CD4-positive, alpha-beta T cell (primary cell): ENCODE results near the gene C3orf52. TPM values are rescaled to one million over a fixed set of nuclear protein-coding genes. Genes with fewer than 3 reads are reported as not detected.

ENCODE experiments used
- ATAC-seq: fragments of 200-7000 bp; cut with Tn5 transposase; one replicate; pipeline ENCODE4 v1.10.0; 2022; ENCODE audit warnings: mild to moderate bottlenecking; ENCODE audit not compliant: poor library complexity
- CTCF ChIA-PET: fragments of 350-600 bp; sonication (Branson Sonifier 250); formaldehyde crosslinking; loops from one replicate; lab custom pipeline; 2021; ENCODE audit warnings: antibody characterized with exemption, inconsistent platforms; lab: Charles Lee
- POLR2A ChIA-PET: fragments of 350-600 bp; sonication (Branson Sonifier 250); formaldehyde crosslinking; loops from one replicate; lab custom pipeline; 2021; ENCODE audit warnings: antibody characterized with exemption, inconsistent platforms; lab: Charles Lee
- DNase-seq, 14 experiments: peaks; one replicate each; pipeline ENCODE4 v3.0.0-alpha.2; 2013 to 2020; ENCODE audit warnings: mixed read lengths in 2 of 14
- H3K27ac ChIP-seq, 2 donors: one replicate each; pipeline versions ENCODE4 v1.5.1 to v1.7.0; 2013; ENCODE audit warnings: low read length in 2 of 2, low read depth in 1 of 2, mild to moderate bottlenecking in 1 of 2
- H3K27me3 ChIP-seq, 2 experiments: 1 replicate in 1 of 2; 2 replicates in 1 of 2; pipeline versions ENCODE4 v1.6.1 to v1.7.0; 2013; ENCODE audit warnings: low read length in 2 of 2, control low read depth in 1 of 2, mild to moderate bottlenecking in 1 of 2, moderate library complexity in 1 of 2; ENCODE audit not compliant: insufficient read depth in 2 of 2, control insufficient read depth in 1 of 2
- H3K36me3 ChIP-seq: one replicate; pipeline ENCODE4 v1.6.1; 2013; ENCODE audit warnings: low read length, control low read depth; ENCODE audit not compliant: insufficient read depth
- H3K4me1 ChIP-seq: one replicate; pipeline ENCODE4 v1.6.1; 2013; ENCODE audit warnings: low read length, control low read depth; ENCODE audit not compliant: insufficient read depth
- H3K4me3 ChIP-seq: one replicate; pipeline ENCODE4 v1.5.1; 2013; ENCODE audit warnings: mild to moderate bottlenecking, low read length, moderate library complexity
- H3K9me3 ChIP-seq, 2 experiments: 1 replicate in 1 of 2; 2 replicates in 1 of 2; pipeline versions ENCODE4 v1.6.1 to v1.7.0; 2013; ENCODE audit warnings: low read length in 2 of 2, mild to moderate bottlenecking in 2 of 2, control low read depth in 1 of 2, moderate library complexity in 1 of 2; ENCODE audit not compliant: control insufficient read depth in 1 of 2, insufficient read depth in 1 of 2
- H3K27ac Mint-ChIP-seq: one replicate; pipeline ENCODE4 v1.8.0; 2020; ENCODE audit warnings: mixed read lengths
- H3K27me3 Mint-ChIP-seq: one replicate; pipeline ENCODE4 v1.8.0; 2021; ENCODE audit warnings: mixed read lengths
- H3K36me3 Mint-ChIP-seq: one replicate; pipeline ENCODE4 v1.8.0; 2021; ENCODE audit warnings: low read depth, mixed read lengths
- H3K4me1 Mint-ChIP-seq: one replicate; pipeline ENCODE4 v1.8.0; 2021; ENCODE audit warnings: low read depth, mixed read lengths
- H3K4me3 Mint-ChIP-seq: one replicate; pipeline ENCODE4 v1.8.0; 2020; ENCODE audit warnings: mild to moderate bottlenecking, mixed read lengths
- H3K9me3 Mint-ChIP-seq: one replicate; pipeline ENCODE4 v1.8.0; 2020; ENCODE audit warnings: mixed read lengths
- CTCF ChIP-seq: fragments of 200-600 bp; IDR thresholded peaks from one replicate; pipeline ENCODE4 v1.8.0; 2022; ENCODE audit warnings: antibody characterized with exemption, mild to moderate bottlenecking
- intact Hi-C, 2 experiments: fragments of 100-400 bp; cut with DNase I in 1 of 2; cut with micrococcal nuclease in 1 of 2; formaldehyde crosslinking; loops; one replicate each; pipeline versions ENCODE4 v1.15.1 to v1.9.0; 2023 to 2025; cut with DNase I, micrococcal nuclease
- total RNA-seq, 174 experiments: library from RNA in 2 of 174; stranded (reverse) in 2 of 174; gene quantifications; one replicate each; pipeline ENCODE4 v1.2.3 and lab custom pipeline; 2021 to 2026

C3orf52 gene
- total RNA-seq, 2 experiments from 2014 or later, result 1.6 to 2.7 TPM

GRCh38 chr3:112132975-112133448 is 46.8 kb downstream of the C3orf52 start, which contains the start of gene GCSAM:
GCSAM (minus strand) TSS chr3:112133248; CDS start chr3:112133120, 128 bp downstream.
- peak within 1 kb of the TSS; percentile 77 to 78 for H3K27ac ChIP-seq

GRCh38 chr3:112133626-112134334 is 47.6 kb downstream of the C3orf52 start:
- H3K9me3 Mint-ChIP-seq, result no peaks in the 10 kb centered on the region
- POLR2A ChIA-PET, result interaction anchor here (1.3 to 1.7 kb wide), 4 partner anchors 11 to 428 kb away, joined by 3 to 9 read pairs (median 5); partner anchors contain the start of genes ATG3, CD200 and SLC35A5
- Histone ChIP-seq H3K4me3 (peak overlapping the region; percentile 60), H3K9me3 (no peaks in the 10 kb centered on the region), H3K4me1 (peaks cover 65% of the 10 kb centered on the region), H3K36me3 (peaks cover 5% of the 10 kb centered on the region), H3K27ac (peak overlapping the region; percentile 77 to 78), H3K27me3 (no peaks in the 10 kb centered on the region)
- H3K4me3 Mint-ChIP-seq, result peak overlapping the region; percentile 89
- peaks cover 5% of the 10 kb centered on the region for H3K36me3 Mint-ChIP-seq
- peak overlapping the region; percentile 88 for H3K27ac Mint-ChIP-seq
- DNase-seq, result no peak
- TF ChIP-seq CTCF, result no peak
- CTCF ChIA-PET, result interaction anchor here (0.9 kb wide), 1 partner anchor 11 kb away, joined by 3 read pairs; no protein-coding TSS in a partner anchor
- peaks cover 88% of the 10 kb centered on the region for H3K4me1 Mint-ChIP-seq
- intact Hi-C loops, result loop anchor here in 1 of 2 experiments (10.0 kb wide), 1 partner anchor 171 kb away; no protein-coding TSS in a partner anchor
- no peak for ATAC-seq
- H3K27me3 Mint-ChIP-seq, result no peaks in the 10 kb centered on the region

More at GRCh38 chr3:112132975-112133448, 46.8 kb downstream of the C3orf52 start, which contains the start of gene GCSAM:
- intact Hi-C loops, result loop anchor here in 1 of 2 experiments (10.0 kb wide), 1 partner anchor 172 kb away; no protein-coding TSS in a partner anchor
- Mint-ChIP-seq H3K9me3 (no peaks in the 10 kb centered on the region), H3K27me3 (no peaks in the 10 kb centered on the region), H3K4me3 (peak within 1 kb of the TSS; percentile 89), H3K27ac (peak within 1 kb of the TSS; percentile 88), H3K36me3 (peaks cover 5% of the 10 kb centered on the region), H3K4me1 (peaks cover 95% of the 10 kb centered on the region)
- peak; percentile 41 to 94 (median 63) for DNase-seq
- peak; percentile 73 for ATAC-seq
- TF ChIP-seq CTCF, result no peak
- POLR2A ChIA-PET, result interaction anchor here (1.3 to 1.7 kb wide), 4 partner anchors 10 to 429 kb away, joined by 3 to 9 read pairs (median 5); partner anchors contain the start of genes ATG3, CD200 and SLC35A5
- CTCF ChIA-PET, result no interaction called here
- Histone ChIP-seq H3K4me3 (peak within 1 kb of the TSS; percentile 60), H3K9me3 (no peaks in the 10 kb centered on the region), H3K4me1 (peaks cover 71% of the 10 kb centered on the region), H3K27me3 (no peaks in the 10 kb centered on the region), H3K36me3 (peaks cover 5% of the 10 kb centered on the region)

- no peaks in the 10 kb centered on the region for H3K27me3 ChIP-seq
- POLR2A ChIA-PET, result interaction anchor here (1.5 kb wide), 1 partner anchor 23 kb away, joined by 5 read pairs; no protein-coding TSS in a partner anchor
- Mint-ChIP-seq H3K4me1 (peaks cover 81% of the 10 kb centered on the region), H3K27ac (peak overlapping the region; percentile 88), H3K36me3 (no peaks in the 10 kb centered on the region), H3K27me3 (no peaks in the 10 kb centered on the region), H3K9me3 (no peaks in the 10 kb centered on the region), H3K4me3 (peak overlapping the region; percentile 66)
- intact Hi-C loops, result loop anchor here in 1 of 2 experiments (10.0 kb wide), 1 partner anchor 170 kb away; no protein-coding TSS in a partner anchor
- no peak for TF ChIP-seq CTCF
- no peaks in the 10 kb centered on the region for H3K9me3 ChIP-seq
- ATAC-seq, result peak; percentile 34
- peak in 7 of 14 experiments; percentile 17 to 76 (median 42) for DNase-seq
- no peak overlapping the region for H3K4me3 ChIP-seq
- H3K4me1 ChIP-seq, result peaks cover 58% of the 10 kb centered on the region
- peak overlapping the region; percentile 77 to 78 for H3K27ac ChIP-seq
- H3K36me3 ChIP-seq, result peaks cover 5% of the 10 kb centered on the region
- CTCF ChIA-PET, result interaction anchor here (0.9 kb wide), 1 partner anchor 11 kb away, joined by 3 read pairs; no protein-coding TSS in a partner anchor
Observed at GRCh38 chr3:112134335-112135124, 48.3 kb downstream of the C3orf52 start.
